ENCODE measurements around the gene JAZF1.
A peak's percentile ranks its signal among the peaks of the same experiment; 100 is the strongest.
"Not testable (repeated sequence)": the region's sequence is repeated elsewhere in the genome, so short reads cannot be mapped to it uniquely, and the experiment has no call there.

Gene JAZF1

GRCh38 chr7:27925573-27926201 is 254.9 kb downstream of the JAZF1 start:
- FAIRE-seq = no peak

GRCh38 chr7:27923642-27923980 is 257.0 kb downstream of the JAZF1 start:
- no peak for FAIRE-seq

- no peak for FAIRE-seq
Observed at GRCh38 chr7:27922907-27923641, 257.5 kb downstream of the JAZF1 start.

GRCh38 chr7:27922389-27922788 is 258.2 kb downstream of the JAZF1 start:
- not testable (repeated sequence) for FAIRE-seq

- FAIRE-seq = peak; percentile 97
Observed at GRCh38 chr7:27921081-27921836, 259.3 kb downstream of the JAZF1 start.

- FAIRE-seq = no peak
Observed at GRCh38 chr7:27920281-27920946, 260.2 kb downstream of the JAZF1 start.

GRCh38 chr7:27918503-27918902 is 262.1 kb downstream of the JAZF1 start:
- no peak for FAIRE-seq

- FAIRE-seq = no peak
Observed at GRCh38 chr7:27917774-27918314, 262.8 kb downstream of the JAZF1 start.

- FAIRE-seq = no peak
Observed at GRCh38 chr7:27917119-27917518, 263.5 kb downstream of the JAZF1 start.

GRCh38 chr7:27916372-27916771 is 264.2 kb downstream of the JAZF1 start:
- FAIRE-seq = no peak

GRCh38 chr7:27914409-27914808 is 266.2 kb downstream of the JAZF1 start:
- no peak for FAIRE-seq

GRCh38 chr7:27912751-27913150 is 267.8 kb downstream of the JAZF1 start:
- no peak for FAIRE-seq

- no peak for FAIRE-seq
Observed at GRCh38 chr7:27911920-27912319, 268.7 kb downstream of the JAZF1 start.

GRCh38 chr7:27910326-27910725 is 270.3 kb downstream of the JAZF1 start:
- FAIRE-seq = no peak

GRCh38 chr7:27908534-27909165 is 271.9 kb downstream of the JAZF1 start:
- no peak for FAIRE-seq

- FAIRE-seq = no peak
Observed at GRCh38 chr7:27906385-27907091, 274.1 kb downstream of the JAZF1 start.

GRCh38 chr7:27905951-27906350 is 274.6 kb downstream of the JAZF1 start:
- FAIRE-seq = no peak

- peak; percentile 15 for FAIRE-seq
Observed at GRCh38 chr7:27901028-27901760, 279.4 kb downstream of the JAZF1 start.

- FAIRE-seq = peak; percentile 34
Observed at GRCh38 chr7:27900006-27900405, 280.6 kb downstream of the JAZF1 start.

- no peak for FAIRE-seq
Observed at GRCh38 chr7:27899601-27900000, 281.0 kb downstream of the JAZF1 start.

GRCh38 chr7:27897441-27897847 is 283.2 kb downstream of the JAZF1 start:
- FAIRE-seq = no peak

All from G401.6 (cell line).